Endodermal cell (in vitro differentiated cells): ENCODE measurements around the gene GRHL1. TPM values are rescaled to one million over a fixed set of nuclear protein-coding genes. Genes with fewer than 3 reads are reported as not detected.
A peak's percentile ranks its signal among the peaks of the same experiment; 100 is the strongest.

Experiments used
- DNase-seq: peaks from one replicate; pipeline ENCODE4 v3.0.0-alpha.2; 2017
- H3K27ac ChIP-seq: 2 replicates; pipeline ENCODE4 v1.5.1; 2013; ENCODE audit warnings: mild to moderate bottlenecking, low read depth, low read length, moderate library complexity
- H3K27me3 ChIP-seq: 2 replicates; pipeline ENCODE4 v1.6.1; 2013; ENCODE audit warnings: mild to moderate bottlenecking, low read length, moderate library complexity; ENCODE audit not compliant: insufficient read depth, control insufficient read depth, poor library complexity, severe bottlenecking
- H3K36me3 ChIP-seq: 2 replicates; pipeline ENCODE4 v1.7.0; 2013; ENCODE audit warnings: mild to moderate bottlenecking, low read length, moderate library complexity; ENCODE audit not compliant: control insufficient read depth, insufficient read depth
- H3K4me1 ChIP-seq: one replicate; pipeline ENCODE4 v1.7.0; 2013; ENCODE audit warnings: low read length; ENCODE audit not compliant: control insufficient read depth, insufficient read depth
- H3K4me3 ChIP-seq: 2 replicates; pipeline ENCODE4 v1.5.1; 2013; ENCODE audit warnings: mild to moderate bottlenecking, low read length, moderate library complexity
- H3K9ac ChIP-seq: 2 replicates; pipeline ENCODE4 v1.6.1; 2013; ENCODE audit warnings: mild to moderate bottlenecking, low read length, moderate library complexity; ENCODE audit not compliant: poor library complexity, severe bottlenecking; ENCODE audit errors: extremely low read depth
- H3K9me3 ChIP-seq: 2 replicates; pipeline ENCODE4 v1.6.1; 2013; ENCODE audit warnings: mild to moderate bottlenecking, low read length, moderate library complexity; ENCODE audit not compliant: control insufficient read depth
- H3K27ac Mint-ChIP-seq: 2 replicates; pipeline ENCODE4 v1.8.0; 2020; ENCODE audit warnings: mixed read lengths
- H3K27me3 Mint-ChIP-seq: 2 replicates; pipeline ENCODE4 v1.8.0; 2021; ENCODE audit warnings: mild to moderate bottlenecking, mixed read lengths; ENCODE audit not compliant: insufficient read depth
- H3K36me3 Mint-ChIP-seq: 2 replicates; pipeline ENCODE4 v1.8.0; 2020; ENCODE audit warnings: low read depth, mixed read lengths
- H3K4me1 Mint-ChIP-seq: 2 replicates; pipeline ENCODE4 v1.8.0; 2020; ENCODE audit warnings: mixed read lengths
- H3K4me3 Mint-ChIP-seq: 2 replicates; pipeline ENCODE4 v1.8.0; 2020; ENCODE audit warnings: mild to moderate bottlenecking, moderate library complexity, mixed read lengths
- H3K9me3 Mint-ChIP-seq: 2 replicates; pipeline ENCODE4 v1.8.0; 2020; ENCODE audit warnings: mild to moderate bottlenecking, mixed read lengths
- CTCF ChIP-seq: fragments of 200-600 bp; sonication (generic); conservative IDR thresholded peaks from 2 replicates; pipeline ENCODE4 v1.5.0; 2021; ENCODE audit warnings: antibody characterized with exemption, mild to moderate bottlenecking
- WGBS, 2 experiments: methylation state at CpG; one replicate each; pipeline versions ENCODE4 v1.1.5 to v1.1.7; 2013; ENCODE audit warnings: missing lambda C conversion rate in 2 of 2, mixed read lengths in 1 of 2; ENCODE audit not compliant: insufficient coverage in 1 of 2, insufficient read length in 1 of 2; 5-methylcytosine and 5-hydroxymethylcytosine counted together
- total RNA-seq, 2 donors: library from RNA; stranded (reverse); fragmentation: NEBNext Ultra II Directional in 1 of 2; extraction: Animal tissue kit (Norgen Biotek cat#: 25700) in 1 of 2; gene quantifications; 2 replicates in 1 of 2; 3 replicates in 1 of 2; pipeline ENCODE4 v1.2.1, GENCODE V29; 2021

Gene GRHL1
- total RNA-seq, 2 donors from 2014 or later: 2.7 to 2.9 TPM

- Histone ChIP-seq H3K4me1 (no peaks in the 10 kb centered on the region), H3K9ac (no peak overlapping the region), H3K36me3 (no peaks in the 10 kb centered on the region), H3K27ac (no peak overlapping the region), H3K27me3 (no peaks in the 10 kb centered on the region), H3K4me3 (no peak overlapping the region), H3K9me3 (no peaks in the 10 kb centered on the region)
- DNase-seq: no peak
- Mint-ChIP-seq H3K27me3 (no peaks in the 10 kb centered on the region), H3K4me1 (peaks cover 4% of the 10 kb centered on the region), H3K36me3 (no peaks in the 10 kb centered on the region), H3K4me3 (no peak overlapping the region), H3K9me3 (no peaks in the 10 kb centered on the region), H3K27ac (no peak overlapping the region)
- no peak for TF ChIP-seq CTCF
- 95 to 98% methylated on average over 16 to 17 of the region's 17 CpGs for WGBS, 2 experiments
Observed at GRCh38 chr2:10005461-10006235, 54.2 kb downstream of the GRHL1 start.

- 94 to 95% methylated on average over 30 to 64 of the region's 64 CpGs for WGBS, 2 experiments
- H3K27ac Mint-ChIP-seq: no peak overlapping the region
Observed at GRCh38 chr2:10006236-10007161, 55.0 kb downstream of the GRHL1 start.

More at GRCh38 chr2:10006236-10007161, 55.0 kb downstream of the GRHL1 start:
- no peak overlapping the region for H3K27ac ChIP-seq
- Mint-ChIP-seq H3K36me3 (no peaks in the 10 kb centered on the region), H3K27me3 (no peaks in the 10 kb centered on the region), H3K9me3 (no peaks in the 10 kb centered on the region), H3K4me1 (no peaks in the 10 kb centered on the region), H3K4me3 (no peak overlapping the region)
- H3K27me3 ChIP-seq: no peaks in the 10 kb centered on the region
- H3K4me1 ChIP-seq: no peaks in the 10 kb centered on the region
- TF ChIP-seq CTCF: no peak
- peak; percentile 59 for DNase-seq
- H3K4me3 ChIP-seq: no peak overlapping the region
- H3K36me3 ChIP-seq: no peaks in the 10 kb centered on the region
- H3K9me3 ChIP-seq: no peaks in the 10 kb centered on the region
- no peak overlapping the region for H3K9ac ChIP-seq
